DND-41 (cell line): ENCODE data around the gene MSGN1.

Experiments used
- ATAC-seq: fragments of 200-7000 bp; cut with Tn5 transposase; 3 replicates; pipeline ENCODE4 v1.9.1; 2021; ENCODE audit warnings: low read depth; ENCODE audit not compliant: insufficient read depth
- DNase-seq: peaks from one replicate; pipeline ENCODE4 v3.0.0-alpha.2; 2020
- H2AFZ ChIP-seq: 2 replicates; pipeline ENCODE4 v1.6.0; 2012; ENCODE audit warnings: low read depth, low read length
- H3K27ac ChIP-seq: 2 replicates; pipeline ENCODE4 v1.5.1; 2012; ENCODE audit warnings: low read length, inconsistent platforms
- H3K27me3 ChIP-seq: fragments of 200-600 bp; sonication (generic); 2 replicates; pipeline ENCODE4 v1.6.0; 2012; ENCODE audit warnings: low read length, mild to moderate bottlenecking, inconsistent platforms; ENCODE audit not compliant: insufficient read depth, poor library complexity
- H3K36me3 ChIP-seq: 2 replicates; pipeline ENCODE4 v1.5.1; 2012; ENCODE audit warnings: low read length, inconsistent platforms; ENCODE audit not compliant: insufficient read depth
- H3K4me1 ChIP-seq: 2 replicates; pipeline ENCODE4 v1.5.1; 2012; ENCODE audit warnings: mild to moderate bottlenecking, low read length; ENCODE audit not compliant: insufficient read depth
- H3K4me2 ChIP-seq: 2 replicates; pipeline ENCODE4 v1.6.0; 2012; ENCODE audit warnings: mild to moderate bottlenecking, moderate library complexity, low read length, inconsistent platforms; ENCODE audit not compliant: insufficient read depth
- H3K4me3 ChIP-seq, 2 experiments: fragments of 200-600 bp in 1 of 2; shearing (Covaris generic) in 1 of 2; 2 replicates each; pipeline ENCODE4 v1.5.1; 2012 to 2016; ENCODE audit warnings: inconsistent platforms in 2 of 2, low read length in 2 of 2, mild to moderate bottlenecking in 2 of 2, low read depth in 1 of 2, moderate library complexity in 1 of 2
- H3K79me2 ChIP-seq: 2 replicates; pipeline ENCODE4 v1.6.0; 2012; ENCODE audit warnings: low read length, inconsistent platforms; ENCODE audit not compliant: insufficient read depth
- H3K9ac ChIP-seq: 2 replicates; pipeline ENCODE4 v1.6.0; 2012; ENCODE audit warnings: low read depth, mild to moderate bottlenecking, inconsistent platforms, low read length, moderate library complexity
- H3K9me3 ChIP-seq: 2 replicates; pipeline ENCODE4 v1.5.1; 2012; ENCODE audit warnings: low read length, moderate library complexity, mild to moderate bottlenecking, inconsistent platforms; ENCODE audit not compliant: insufficient read depth, severe bottlenecking
- H4K20me1 ChIP-seq: 2 replicates; pipeline ENCODE4 v1.6.0; 2012; ENCODE audit warnings: low read length; ENCODE audit not compliant: insufficient read depth
- EZH2 ChIP-seq: IDR thresholded peaks from 3 replicates; pipeline ENCODE4 v1.6.1; 2012; ENCODE audit warnings: borderline replicate concordance, low read depth, mild to moderate bottlenecking, moderate library complexity, low read length, inconsistent platforms; ENCODE audit not compliant: severe bottlenecking
- TF ChIP-seq, protein P1 (sequence below): IDR thresholded peaks from 2 replicates; pipeline ENCODE4 v1.5.1; 2012; ENCODE audit warnings: borderline replicate concordance, low read length, moderate library complexity, mild to moderate bottlenecking; ENCODE audit not compliant: poor library complexity, severe bottlenecking; ENCODE audit errors: extremely low read depth

The MSGN1 gene

DNA sequence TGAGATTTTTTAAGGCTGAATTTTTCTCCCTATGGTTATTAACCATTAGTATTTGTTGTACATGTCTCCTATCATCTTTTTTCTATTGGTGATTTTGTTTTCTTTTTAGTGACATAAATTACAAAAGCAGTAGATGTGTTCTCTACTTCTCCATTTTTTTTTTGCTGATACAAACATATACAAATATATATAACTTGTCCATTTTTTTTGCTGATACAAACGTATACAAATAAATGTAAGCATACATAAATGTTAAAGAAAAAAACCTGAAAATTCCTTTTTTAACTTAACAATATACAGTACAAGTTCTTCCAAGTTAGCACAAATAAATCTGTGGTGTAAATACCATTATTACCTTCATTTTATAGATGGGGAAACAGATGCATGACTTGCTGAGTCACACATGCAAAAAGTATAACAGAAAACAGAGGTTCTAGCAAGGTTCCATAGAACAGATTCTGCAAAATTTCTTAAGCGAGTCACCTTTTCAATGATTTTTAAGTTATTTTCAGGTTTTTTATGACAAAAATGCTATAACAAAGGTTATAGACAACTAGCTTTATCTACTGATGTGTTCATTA is 2.1 kb downstream of the MSGN1 start:
- H3K79me2 ChIP-seq: no peaks in the 10 kb centered on the region
- H3K9me3 ChIP-seq: no peaks in the 10 kb centered on the region
- H3K4me2 ChIP-seq: no peak overlapping the region
- H3K27me3 ChIP-seq: peaks cover 8% of the 10 kb centered on the region
- DNase-seq (no peak), ATAC-seq (no peak)
- H3K36me3 ChIP-seq: no peaks in the 10 kb centered on the region
- no peak overlapping the region for H2AFZ ChIP-seq
- no peaks in the 10 kb centered on the region for H4K20me1 ChIP-seq
- no peak overlapping the region for H3K9ac ChIP-seq
- no peak overlapping the region for H3K27ac ChIP-seq
- TF ChIP-seq EZH2: no peak
- TF ChIP-seq, protein P1, sequence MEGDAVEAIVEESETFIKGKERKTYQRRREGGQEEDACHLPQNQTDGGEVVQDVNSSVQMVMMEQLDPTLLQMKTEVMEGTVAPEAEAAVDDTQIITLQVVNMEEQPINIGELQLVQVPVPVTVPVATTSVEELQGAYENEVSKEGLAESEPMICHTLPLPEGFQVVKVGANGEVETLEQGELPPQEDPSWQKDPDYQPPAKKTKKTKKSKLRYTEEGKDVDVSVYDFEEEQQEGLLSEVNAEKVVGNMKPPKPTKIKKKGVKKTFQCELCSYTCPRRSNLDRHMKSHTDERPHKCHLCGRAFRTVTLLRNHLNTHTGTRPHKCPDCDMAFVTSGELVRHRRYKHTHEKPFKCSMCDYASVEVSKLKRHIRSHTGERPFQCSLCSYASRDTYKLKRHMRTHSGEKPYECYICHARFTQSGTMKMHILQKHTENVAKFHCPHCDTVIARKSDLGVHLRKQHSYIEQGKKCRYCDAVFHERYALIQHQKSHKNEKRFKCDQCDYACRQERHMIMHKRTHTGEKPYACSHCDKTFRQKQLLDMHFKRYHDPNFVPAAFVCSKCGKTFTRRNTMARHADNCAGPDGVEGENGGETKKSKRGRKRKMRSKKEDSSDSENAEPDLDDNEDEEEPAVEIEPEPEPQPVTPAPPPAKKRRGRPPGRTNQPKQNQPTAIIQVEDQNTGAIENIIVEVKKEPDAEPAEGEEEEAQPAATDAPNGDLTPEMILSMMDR: no peak
- H3K4me1 ChIP-seq: peaks cover 22% of the 10 kb centered on the region
- H3K4me3 ChIP-seq: no peak overlapping the region

DNA sequence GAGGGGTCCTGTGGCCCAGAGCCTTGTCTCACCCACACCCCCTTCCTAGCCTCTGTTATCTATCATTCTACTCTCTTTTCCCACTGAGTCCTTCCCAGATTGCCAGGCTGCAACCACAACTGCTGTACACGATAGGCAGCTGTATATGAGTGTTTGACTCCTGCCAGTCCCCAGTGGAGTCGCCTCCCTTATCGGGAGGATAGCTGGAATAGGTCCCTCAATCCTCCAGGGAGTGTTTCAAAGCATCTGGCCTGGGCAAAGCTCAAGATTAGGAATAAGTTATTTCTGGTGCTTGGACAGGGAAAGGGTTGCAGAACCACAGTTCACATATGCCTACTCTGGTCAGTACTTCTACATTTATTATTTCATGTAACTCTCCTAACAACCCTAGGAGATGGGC is 4.8 kb downstream of the MSGN1 start:
- H3K27me3 ChIP-seq: peaks cover 8% of the 10 kb centered on the region
- no peak for TF ChIP-seq EZH2
- TF ChIP-seq, protein P1: no peak
- no peak overlapping the region for H3K4me3 ChIP-seq

DNA sequence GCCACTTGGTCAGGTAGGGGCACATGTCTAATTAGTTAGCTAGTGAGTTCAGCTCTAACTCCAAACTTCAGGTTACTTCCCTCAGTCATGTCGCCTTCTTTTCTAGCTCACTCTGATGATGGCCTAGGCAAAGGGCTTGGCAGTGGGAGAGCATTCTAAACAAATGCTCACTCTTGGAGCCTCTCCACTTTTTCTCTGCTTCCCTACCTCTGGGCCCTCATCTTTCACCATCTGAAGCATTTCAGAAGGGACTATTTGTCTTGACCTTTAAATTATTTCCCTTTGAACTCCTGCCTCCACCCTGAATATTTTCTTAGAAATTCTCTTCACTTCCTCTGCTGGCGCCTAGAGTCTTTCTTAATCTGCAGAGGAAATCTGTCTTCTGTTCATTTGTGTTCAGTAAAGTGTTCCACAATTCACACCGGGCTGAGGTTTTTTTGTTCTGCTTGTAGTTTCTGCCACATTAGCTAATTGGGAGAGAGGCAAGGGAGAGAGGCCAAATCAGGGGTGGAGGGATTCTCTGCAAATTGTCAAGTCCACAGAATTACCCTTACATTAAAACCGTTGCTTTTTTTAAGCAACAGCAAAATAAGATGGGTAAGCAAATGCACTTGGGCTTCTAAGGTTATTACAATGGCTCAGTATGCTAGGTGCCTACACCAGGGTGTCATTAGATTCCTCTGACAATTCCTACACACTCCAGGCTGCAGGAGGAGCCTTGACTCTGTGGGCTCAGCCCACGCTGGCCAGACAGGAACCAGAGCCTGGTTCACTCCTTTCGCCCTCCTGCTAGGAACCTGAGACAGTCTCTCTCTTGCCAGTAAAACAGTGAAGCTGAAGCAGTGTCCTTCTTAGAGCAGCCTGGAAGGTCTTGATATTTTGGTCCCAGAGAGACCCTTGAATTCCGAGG is 5.5 kb downstream of the MSGN1 start:
- Histone ChIP-seq H4K20me1 (no peaks in the 10 kb centered on the region), H3K4me1 (no peaks in the 10 kb centered on the region), H3K36me3 (no peaks in the 10 kb centered on the region), H3K9ac (no peak overlapping the region), H3K79me2 (no peaks in the 10 kb centered on the region), H3K4me3 (no peak overlapping the region), H3K27me3 (peaks cover 10% of the 10 kb centered on the region), H3K27ac (no peak overlapping the region), H3K9me3 (no peaks in the 10 kb centered on the region), H3K4me2 (no peak overlapping the region), H2AFZ (no peak overlapping the region)
- DNase-seq: no peak
- peak; percentile 48; the same call in 2 of the 3 replicates for ATAC-seq
- TF ChIP-seq, protein P1: no peak
- TF ChIP-seq EZH2: no peak

More for the DNA sequence above, 4.8 kb downstream of the MSGN1 start:
- Histone ChIP-seq H2AFZ (no peak overlapping the region), H3K36me3 (no peaks in the 10 kb centered on the region), H3K4me1 (no peaks in the 10 kb centered on the region), H3K79me2 (no peaks in the 10 kb centered on the region), H3K9ac (no peak overlapping the region), H3K9me3 (no peaks in the 10 kb centered on the region), H4K20me1 (no peaks in the 10 kb centered on the region), H3K27ac (no peak overlapping the region), H3K4me2 (no peak overlapping the region)
- no peak for DNase-seq
- no peak for ATAC-seq
